Right lung (tissue), 10 donors: ENCODE data around the gene IFT81. TPM values are rescaled to one million over a fixed set of nuclear protein-coding genes. Genes with fewer than 3 reads are reported as not detected.
"Not testable (repeated sequence)": the region's sequence is repeated elsewhere in the genome, so short reads cannot be mapped to it uniquely, and the experiment has no call there.

Experiments used
- DNase-seq, 2 donors: peaks; one replicate each; pipeline ENCODE4 v3.0.0-alpha.2; 2013
- long read RNA-seq, 8 donors: transcript quantifications; one replicate each; lab custom pipeline, GENCODE V29; 2026
- polyA plus RNA-seq, 5 donors: library from polyadenylated mRNA; unstranded; fragments of 120-200 nt; gene quantifications; one replicate each; pipeline versions ENCODE4 v1.2.1 to v1.2.3, GENCODE V29; 2013; ENCODE audit warnings: inconsistent platforms in 1 of 5, low replicate concordance in 1 of 5; ENCODE audit not compliant: insufficient read length in 5 of 5, insufficient read depth in 1 of 5

The IFT81 gene
- polyA plus RNA-seq = 10 to 100 TPM; 30.8 to 49.5 (median 44.2) TPM
- long read RNA-seq, donor 1, partial matches to known transcripts = 11 of 15 reads
- long read RNA-seq, donor 1, other reads (novel, unspliced or antisense) = 0 of 15 reads
- long read RNA-seq, donor 2, partial matches to known transcripts = 0 of 3 reads
- long read RNA-seq, donor 2, other reads (novel, unspliced or antisense) = 0 of 3 reads
- long read RNA-seq, donor 3, partial matches to known transcripts = 12 of 12 reads
- long read RNA-seq, donor 3, other reads (novel, unspliced or antisense) = 0 of 12 reads
- long read RNA-seq, donor 4, partial matches to known transcripts = 0 of 1 reads
- long read RNA-seq, donor 4, other reads (novel, unspliced or antisense) = 0 of 1 reads
- long read RNA-seq, donor 5, partial matches to known transcripts = 0 of 4 reads
- long read RNA-seq, donor 5, other reads (novel, unspliced or antisense) = 0 of 4 reads
- long read RNA-seq, donor 6, partial matches to known transcripts = 0 of 4 reads
- long read RNA-seq, donor 6, other reads (novel, unspliced or antisense) = 0 of 4 reads
- long read RNA-seq, donor 7, partial matches to known transcripts = 0 of 5 reads
- long read RNA-seq, donor 7, other reads (novel, unspliced or antisense) = 0 of 5 reads
- long read RNA-seq, donor 8 = 0 reads

DNA sequence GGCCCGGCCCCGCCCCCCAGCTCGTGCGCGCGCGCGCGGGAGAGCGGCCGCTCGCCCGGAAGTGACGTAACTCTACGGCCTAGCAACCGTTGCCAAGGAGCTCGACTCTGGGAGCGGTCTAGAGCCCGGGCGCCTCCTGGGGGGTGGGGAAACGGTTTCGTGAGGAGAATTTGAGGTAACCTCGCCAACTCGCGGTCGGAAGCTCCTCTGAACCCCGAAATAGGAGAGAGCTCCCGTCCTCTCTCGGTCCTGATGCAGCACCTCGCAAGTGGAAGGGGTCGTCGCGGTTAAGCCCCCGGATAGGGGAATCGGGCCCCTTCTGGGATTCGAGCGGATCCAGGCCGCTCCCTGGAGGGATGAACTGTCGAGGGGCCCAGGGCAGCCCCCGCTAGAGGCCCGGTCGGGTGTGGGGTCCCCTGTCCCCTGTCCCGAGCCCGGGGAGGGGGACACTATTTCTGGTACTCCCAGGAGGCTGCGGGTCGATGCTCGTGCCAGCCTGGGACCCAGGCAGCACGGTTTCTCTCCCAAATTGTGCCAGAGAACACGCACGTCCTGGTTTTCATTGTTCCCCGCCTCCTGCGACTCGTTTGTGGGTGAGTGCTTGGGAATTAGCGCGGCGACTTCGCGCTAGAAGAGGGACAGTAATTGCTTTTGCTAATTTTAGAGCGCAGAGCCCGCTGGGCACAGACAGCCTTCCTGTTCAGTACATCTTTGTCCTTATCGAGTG is at the start of gene IFT81:
Gene IFT81, plus strand, starts transcription at position 89 of the 727 bp plus-strand sequence. CDS start 3,024 bp downstream, outside the sequence.
- DNase-seq = peak; percentile 94 to 95

DNA sequence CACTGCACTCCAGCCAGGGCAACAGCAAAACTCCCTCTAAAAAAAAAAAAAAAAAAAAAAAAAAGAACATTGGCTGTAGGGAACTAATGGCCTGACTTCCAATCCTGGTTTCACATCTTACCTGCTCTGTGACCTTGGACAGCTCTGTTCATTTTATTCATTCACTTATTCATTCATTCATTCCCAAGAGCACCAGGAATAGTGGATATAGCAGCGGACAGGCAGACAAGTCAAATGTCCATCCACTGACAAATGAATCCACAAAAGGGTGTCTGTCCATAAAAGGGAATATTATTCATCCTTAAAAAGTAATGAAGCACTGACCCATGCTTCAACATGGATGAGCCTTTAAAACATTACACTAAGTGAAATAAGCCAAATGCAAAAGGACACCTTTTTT is 48.3 kb upstream of the IFT81 start:
- no peak for DNase-seq

DNA sequence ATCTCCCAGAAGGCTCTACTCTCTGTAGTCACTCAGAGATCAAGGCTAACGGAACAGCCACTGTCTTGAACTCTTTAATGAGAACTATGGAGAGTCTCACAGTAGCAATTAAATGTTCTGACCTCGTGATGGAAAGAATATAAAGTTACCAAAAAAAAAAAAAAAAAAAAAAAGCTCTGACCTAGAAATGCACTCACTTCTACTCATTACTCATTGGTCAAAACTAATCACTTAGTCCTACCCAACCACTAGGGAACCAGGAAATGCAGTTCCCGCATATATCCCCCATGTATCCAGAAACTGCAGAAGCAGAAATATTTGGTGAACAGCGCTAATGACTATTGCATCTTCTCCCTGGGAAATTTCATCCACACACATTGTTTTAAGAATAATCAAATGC is 46.4 kb upstream of the IFT81 start:
- no peak for DNase-seq

GRCh38 chr12:110079477-110080400 is 44.4 kb upstream of the IFT81 start:
- peak in 1 of 2 donors; percentile 6 for DNase-seq

DNA sequence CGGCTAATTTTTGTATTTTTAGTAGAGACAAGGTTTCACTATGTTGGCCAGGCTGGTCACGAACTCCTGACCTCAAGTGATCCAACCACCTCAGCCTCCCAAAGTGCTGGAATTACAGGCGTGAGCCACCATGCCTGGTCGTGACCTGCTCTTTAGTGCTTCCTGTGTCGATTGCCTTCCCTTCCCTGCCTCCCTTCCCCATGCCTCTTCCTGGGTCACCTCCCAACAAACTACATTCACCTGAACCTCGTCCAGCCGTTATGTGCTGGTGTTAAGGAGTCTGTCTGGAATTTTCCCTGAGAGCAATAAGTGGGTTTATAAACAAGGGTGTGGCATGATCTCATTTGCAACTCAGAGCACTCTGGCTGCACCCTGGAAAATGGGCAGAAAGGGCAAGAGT is 43.7 kb upstream of the IFT81 start:
- no peak for DNase-seq

GRCh38 chr12:110084314-110085015 is 39.7 kb upstream of the IFT81 start:
- no peak for DNase-seq

GRCh38 chr12:110088216-110088615 is 35.9 kb upstream of the IFT81 start:
- DNase-seq = not testable (repeated sequence)

DNA sequence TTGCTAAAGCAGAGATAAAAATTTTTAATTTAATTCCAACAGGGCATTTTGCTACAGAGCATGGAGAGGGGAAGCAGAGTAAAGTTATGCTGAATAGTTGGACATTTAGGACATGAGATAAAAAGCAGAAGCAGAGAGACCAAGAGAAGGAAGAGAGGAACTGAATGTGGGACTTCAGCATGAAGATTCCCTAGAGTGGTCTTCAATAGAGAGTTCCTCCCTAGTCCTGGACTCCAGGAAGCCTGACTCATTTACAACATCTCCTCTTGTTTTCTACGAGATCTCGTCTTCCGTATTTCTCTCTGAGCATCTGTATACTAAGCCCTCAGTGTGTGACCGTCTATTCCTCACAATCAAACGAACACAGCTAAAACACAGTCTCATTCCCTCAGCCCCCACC is 35.2 kb upstream of the IFT81 start:
- no peak for DNase-seq

DNA sequence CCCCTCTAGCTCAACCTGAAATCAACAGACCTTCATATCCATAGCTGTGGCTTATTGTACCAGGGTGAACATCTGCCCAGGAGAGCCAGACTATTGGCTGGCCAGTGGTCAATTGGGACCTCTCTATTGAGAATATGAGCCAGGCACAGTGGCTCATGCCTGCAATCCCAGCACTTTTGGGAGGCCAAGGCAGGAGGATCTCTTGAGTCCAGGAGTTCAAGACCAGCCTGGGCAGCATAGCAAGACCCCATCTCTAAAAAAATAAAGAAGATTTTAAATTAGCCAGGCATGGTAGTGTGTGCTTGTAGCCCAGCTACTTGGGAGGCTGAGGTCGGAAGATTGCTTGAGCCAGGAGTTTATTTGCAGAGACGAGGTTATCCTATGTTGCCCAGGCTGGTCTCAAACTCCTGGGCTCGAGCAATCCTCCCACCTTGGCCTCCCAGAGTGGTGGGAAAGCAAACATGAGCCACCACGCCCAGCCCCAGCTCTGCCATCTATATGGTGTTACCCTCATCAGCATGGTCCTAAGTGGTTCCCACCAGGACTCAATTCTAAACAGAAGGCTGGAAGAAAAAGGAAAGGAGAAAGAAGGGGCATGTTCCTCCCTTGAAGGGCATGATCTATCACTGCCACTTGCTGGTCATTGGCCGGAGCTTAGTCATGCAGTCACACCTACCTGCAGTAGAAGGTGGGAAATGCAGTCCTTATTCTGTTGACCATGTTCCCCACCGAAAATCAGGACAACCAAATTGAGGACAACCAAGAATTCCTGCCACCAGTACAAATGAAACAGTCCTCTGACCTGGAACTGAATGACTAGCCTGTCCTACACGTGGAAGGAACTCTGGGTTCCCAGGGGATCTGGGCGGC is 33.7 kb upstream of the IFT81 start:
- no peak for DNase-seq

GRCh38 chr12:110091136-110091711 is 32.9 kb upstream of the IFT81 start:
- DNase-seq = no peak

- DNase-seq = no peak
These were observed 30.4 kb upstream of the IFT81 start for GRCh38 chr12:110093631-110094311.

DNA sequence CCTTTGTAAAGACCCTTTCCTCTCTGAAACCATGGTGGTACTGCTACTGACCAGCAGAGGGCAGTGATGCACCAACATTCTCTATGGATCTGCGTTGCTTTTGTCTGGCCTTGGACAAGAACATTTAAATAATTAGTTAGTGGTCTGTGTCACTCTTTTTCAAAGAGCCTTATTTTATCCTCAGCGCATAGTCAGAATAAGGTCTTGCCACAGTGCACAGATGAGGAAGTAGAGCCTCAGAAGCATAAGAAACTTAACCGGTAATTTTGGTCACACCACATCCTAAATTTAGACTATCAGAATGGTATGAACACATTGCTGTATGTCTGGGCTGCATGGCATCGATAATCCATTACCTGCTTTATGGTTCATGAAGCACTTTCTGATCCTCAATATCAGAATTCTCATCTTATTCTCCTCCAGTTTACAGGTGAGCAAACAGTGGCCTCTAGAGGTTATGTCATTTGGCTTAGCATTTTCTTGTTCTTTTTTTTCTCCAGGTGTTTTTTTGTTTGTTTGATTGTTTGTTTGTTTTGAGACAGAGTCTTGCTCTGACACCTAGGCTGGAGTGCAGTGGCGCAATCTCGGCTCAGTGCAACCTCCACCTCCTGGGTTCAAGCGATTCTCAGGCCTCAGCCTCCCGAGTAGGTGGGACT is 23.7 kb upstream of the IFT81 start:
- DNase-seq = peak; percentile 60 to 72

DNA sequence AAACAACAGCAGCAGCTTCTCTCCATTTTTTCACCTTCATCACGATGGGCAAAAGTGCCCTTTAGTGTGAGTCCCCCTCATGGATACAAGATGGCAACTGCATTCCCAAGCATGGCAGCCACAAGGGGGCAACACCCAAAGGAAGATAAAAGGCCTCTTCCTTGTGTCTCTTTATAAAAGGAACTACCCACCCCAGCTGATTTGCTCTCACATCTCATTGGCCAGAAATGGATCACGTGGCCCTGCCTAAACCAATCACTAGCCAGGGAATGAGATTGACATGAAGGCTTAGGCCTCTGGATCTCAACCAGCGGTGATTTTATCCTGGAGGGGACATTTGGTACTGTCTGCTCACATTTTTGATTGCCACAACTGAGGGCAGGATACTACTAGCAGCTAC is 21.9 kb upstream of the IFT81 start:
- DNase-seq = no peak

DNA sequence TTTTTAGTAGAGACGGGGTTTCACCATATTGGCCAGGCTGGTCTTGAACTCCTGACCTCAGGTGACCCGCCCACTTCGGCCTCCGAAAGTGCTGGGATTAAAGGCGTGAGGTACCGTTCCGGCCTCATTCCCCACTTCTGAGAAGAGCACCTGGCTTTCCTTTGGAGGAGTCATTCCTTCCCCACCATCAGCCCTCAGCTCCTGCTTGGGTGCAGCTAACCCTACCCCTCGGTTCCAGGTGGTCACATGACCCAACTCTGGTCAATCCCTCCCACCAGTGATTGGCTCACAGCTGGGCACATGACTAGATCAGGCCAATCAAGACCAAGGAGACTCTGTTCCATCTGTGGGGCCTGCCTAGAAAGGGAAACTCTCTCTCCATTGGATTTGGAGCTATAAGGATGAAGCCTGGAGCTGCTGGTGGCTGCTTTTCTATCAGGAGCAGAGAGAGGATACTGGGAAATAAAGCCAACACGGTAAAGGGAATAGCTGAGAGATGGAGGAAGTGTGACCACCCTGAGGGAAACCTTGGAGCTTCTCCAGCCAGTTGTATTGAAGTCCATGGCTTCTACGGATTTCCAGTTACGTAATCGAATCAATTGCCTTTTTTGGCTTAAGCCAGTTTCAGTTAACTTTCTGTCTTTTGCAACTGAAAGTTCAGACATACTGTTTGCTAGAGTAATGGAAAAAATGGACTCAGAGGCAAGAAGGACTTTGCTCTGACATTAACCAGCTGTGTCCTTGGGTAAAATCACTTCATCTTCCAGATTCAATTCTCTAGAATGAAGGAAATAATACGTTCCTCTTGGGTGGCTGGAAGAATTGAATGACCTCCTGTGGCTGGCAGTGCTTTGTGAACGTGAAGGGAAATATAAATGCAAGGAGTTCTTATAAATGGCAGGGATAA is 19.7 kb upstream of the IFT81 start:
- peak; percentile 73 to 79 for DNase-seq

DNA sequence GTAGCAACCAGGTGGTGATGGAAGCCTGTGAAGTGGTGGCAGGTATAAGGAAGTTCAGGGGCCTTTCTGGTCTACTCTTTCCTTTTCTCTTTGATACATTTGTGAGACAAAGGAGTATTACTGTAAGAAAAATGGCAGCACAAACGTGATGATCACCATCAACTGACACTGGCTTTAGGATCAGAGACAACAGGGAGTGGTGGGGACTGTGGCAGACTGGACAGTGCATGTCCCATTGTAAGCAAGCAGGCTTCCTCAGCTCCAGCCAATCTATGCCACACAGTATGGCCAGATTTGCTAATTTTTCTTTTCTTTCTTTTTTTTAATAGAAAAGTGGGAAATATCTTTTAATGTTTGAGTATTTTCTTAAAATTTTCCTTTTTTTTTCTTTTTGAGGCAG is 19.0 kb upstream of the IFT81 start:
- no peak for DNase-seq

GRCh38 chr12:110105986-110106385 is 18.2 kb upstream of the IFT81 start:
- DNase-seq = no peak
